ENCODE data around the gene SEC14L2. TPM values are rescaled to one million over a fixed set of nuclear protein-coding genes. Genes with fewer than 3 reads are reported as not detected.

SEC14L2 gene
- total and polyA plus RNA-seq, 2 experiments from 2014 or later = 2.5 to 4.2 TPM

GRCh38 chr22:30402028-30402765, 5.4 kb downstream of the SEC14L2 start:
- Histone ChIP-seq H3F3A (replicated peaks; ENCODE audit: low read depth) (peaks cover 4% of the 10 kb centered on the region; the same call in 1 of the 2 replicates), H3K27ac (ENCODE audit: low read depth) (peak overlapping the region; percentile 84), H3K36me3 (ENCODE audit: insufficient read depth) (no peaks in the 10 kb centered on the region), H2AFZ (no peak overlapping the region), H3K9me2 (ENCODE audit: insufficient read depth) (no peaks in the 10 kb centered on the region), H3K4me2 (peak overlapping the region; percentile 69), H3K27me3 (ENCODE audit: insufficient read depth) (peaks cover 16% of the 10 kb centered on the region), H3K4me3 (no peak overlapping the region; the same call in 1 of the 2 replicates), H4K20me1 (replicated peaks; ENCODE audit: insufficient read depth) (no peaks in the 10 kb centered on the region), H3K4me1 (ENCODE audit: insufficient read depth) (peaks cover 17% of the 10 kb centered on the region), H3K79me2 (replicated peaks; ENCODE audit: insufficient read depth) (no peaks in the 10 kb centered on the region)
- Mint-ChIP-seq H3K27ac (peak overlapping the region; percentile 52; the same call in 1 of the 2 replicates), H3K4me1 (peaks cover 24% of the 10 kb centered on the region), H3K27me3 (ENCODE audit: insufficient read depth, low read depth, poor library complexity) (peaks cover 26% of the 10 kb centered on the region), H3K4me3 (peak overlapping the region; percentile 29; the same call in 2 of the 3 replicates), H3K9me3 (no peaks in the 10 kb centered on the region), H3K36me3 (ENCODE audit: low read depth) (peaks cover 2% of the 10 kb centered on the region; the same call in 2 of the 3 replicates)
- DNase-seq (ENCODE audit: low spot score) (peak; percentile 60), ATAC-seq (peak; percentile 43)
- TF ChIP-seq CREB1 (CRISPR knock-in tag; IDR thresholded peaks at IDR 0.05; ENCODE audit: low read depth) (no peak), ZNF114 (CRISPR knock-in tag; IDR thresholded peaks at IDR 0.05) (no peak), JUNB (IDR thresholded peaks at IDR 0.05; ENCODE audit: unreplicated experiment) (no peak), REST (IDR thresholded peaks at IDR 0.05; ENCODE audit: unreplicated experiment) (no peak), ETS1 (IDR thresholded peaks at IDR 0.05) (no peak), EZH2 (IDR thresholded peaks at IDR 0.05; ENCODE audit: low read depth, unreplicated experiment) (no peak), NANOG (IDR thresholded peaks at IDR 0.05; ENCODE audit: borderline replicate concordance) (no peak), STAT1 (IDR thresholded peaks at IDR 0.05; ENCODE audit: unreplicated experiment) (no peak), POLR2AphosphoS5 (IDR thresholded peaks at IDR 0.05; ENCODE audit: low read depth) (no peak), ZNF331 (CRISPR knock-in tag; IDR thresholded peaks at IDR 0.05; ENCODE audit: low read depth) (no peak), CTCF (conservative IDR thresholded peaks at IDR 0.05; ENCODE audit: low read depth in 2 of 2) (no peak), ZNF462 (CRISPR knock-in tag; IDR thresholded peaks at IDR 0.05) (no peak), EZH2phosphoT487 (IDR thresholded peaks at IDR 0.05; ENCODE audit: unreplicated experiment) (no peak)
